NCI-H82 treated with DMSO at 0.1 percent for 48 hours (cell line): ENCODE measurements around the gene EIF4E1B.

Source experiments
- DNase-seq: peaks from one replicate; lab custom pipeline; 2025; ENCODE audit not compliant: unreplicated experiment; lab: John Stamatoyannopoulos, UW

EIF4E1B gene

DNA sequence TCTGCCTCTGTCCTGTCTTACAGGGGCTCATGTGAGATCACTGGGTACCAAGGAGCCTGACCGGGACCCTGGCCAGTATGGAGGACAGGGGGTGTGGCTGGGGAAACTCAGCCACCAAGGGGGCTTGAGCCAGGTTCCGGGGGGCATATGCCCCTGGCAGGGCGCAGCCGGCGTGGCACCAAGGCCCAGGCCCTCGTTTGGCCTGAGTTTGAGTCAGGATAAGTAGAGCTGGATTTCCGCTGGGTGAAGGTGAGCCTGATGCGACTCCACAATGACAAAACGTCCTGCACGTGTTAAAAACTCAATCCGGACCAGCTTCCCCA, 16.2 kb downstream of the EIF4E1B start:
- DNase-seq: no peak

DNA sequence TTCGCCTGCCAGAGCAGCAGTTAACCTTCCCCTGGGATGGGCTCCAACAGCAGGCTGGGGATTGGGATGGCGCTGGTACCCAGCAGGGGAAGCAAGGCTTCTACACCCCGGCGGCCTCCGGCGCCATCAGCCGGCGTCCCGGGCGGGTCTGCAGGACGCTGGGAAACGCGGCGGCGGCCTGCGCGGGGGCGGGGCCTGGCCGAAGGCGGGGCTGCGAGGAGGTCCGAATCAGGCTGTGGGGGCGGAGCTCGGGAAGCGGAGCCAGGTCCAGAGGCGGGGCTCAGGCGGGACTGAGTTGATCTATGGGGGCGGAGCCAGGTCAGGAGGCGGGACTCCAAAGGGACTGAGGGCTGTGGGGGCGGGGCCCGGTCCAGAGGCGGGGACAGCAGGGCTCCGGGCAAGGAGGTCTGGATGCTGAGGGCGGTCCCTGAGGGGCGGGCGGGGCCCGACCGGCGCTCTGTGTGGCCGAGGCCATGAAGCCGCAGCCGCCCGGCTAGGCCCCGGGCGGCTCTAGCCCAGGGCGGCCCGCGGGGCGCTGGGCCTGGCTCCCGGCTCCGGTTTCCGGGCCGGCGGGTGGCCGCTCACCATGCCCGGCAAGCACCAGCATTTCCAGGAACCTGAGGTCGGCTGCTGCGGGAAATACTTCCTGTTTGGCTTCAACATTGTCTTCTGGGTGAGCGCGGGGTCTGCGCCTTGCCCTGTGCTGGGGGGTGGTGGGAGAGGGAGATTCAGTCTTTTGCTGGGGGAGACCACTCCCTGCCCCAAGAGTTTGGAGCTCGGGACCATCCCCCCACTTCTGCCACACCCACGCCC, 16.8 kb downstream of the EIF4E1B start, which contains the start of gene TSPAN17:
Gene TSPAN17 (plus strand): TSS at position 455 of the 813 bp plus-strand sequence. CDS start 132 bp downstream, at position 587.
- DNase-seq: peak; percentile 89

DNA sequence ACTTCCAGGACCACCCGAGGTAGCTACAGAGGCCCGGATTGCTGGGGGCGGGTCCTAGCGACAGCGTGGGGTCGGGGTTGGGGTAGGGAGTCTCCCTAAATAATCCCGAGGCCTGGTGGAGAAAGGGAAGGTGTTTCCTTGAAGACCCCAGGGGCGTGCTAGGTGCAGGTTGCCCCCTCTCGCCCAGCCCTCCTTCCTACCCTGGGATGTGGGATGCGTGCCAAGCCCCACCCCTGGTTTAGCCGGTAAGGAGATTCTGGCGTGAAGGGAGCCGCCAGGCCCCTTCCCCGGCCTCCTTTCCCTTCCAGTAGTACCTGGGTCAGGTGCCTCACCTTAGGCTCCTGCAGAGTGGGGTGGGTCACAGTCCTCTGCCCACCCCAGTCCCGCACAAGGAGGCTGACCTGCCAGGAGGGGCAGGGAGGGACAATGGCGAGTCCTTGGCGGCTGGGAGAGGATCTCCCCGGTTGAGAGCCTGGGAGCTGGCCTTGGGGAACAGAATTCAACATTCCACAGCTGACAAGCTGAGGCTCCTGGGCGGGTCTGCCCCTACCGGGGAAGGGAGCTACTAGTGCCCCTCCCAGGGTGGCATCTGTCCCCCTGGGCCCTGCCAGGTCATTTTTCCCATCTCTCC, 17.5 kb downstream of the EIF4E1B start:
- DNase-seq: peak; percentile 11

DNA sequence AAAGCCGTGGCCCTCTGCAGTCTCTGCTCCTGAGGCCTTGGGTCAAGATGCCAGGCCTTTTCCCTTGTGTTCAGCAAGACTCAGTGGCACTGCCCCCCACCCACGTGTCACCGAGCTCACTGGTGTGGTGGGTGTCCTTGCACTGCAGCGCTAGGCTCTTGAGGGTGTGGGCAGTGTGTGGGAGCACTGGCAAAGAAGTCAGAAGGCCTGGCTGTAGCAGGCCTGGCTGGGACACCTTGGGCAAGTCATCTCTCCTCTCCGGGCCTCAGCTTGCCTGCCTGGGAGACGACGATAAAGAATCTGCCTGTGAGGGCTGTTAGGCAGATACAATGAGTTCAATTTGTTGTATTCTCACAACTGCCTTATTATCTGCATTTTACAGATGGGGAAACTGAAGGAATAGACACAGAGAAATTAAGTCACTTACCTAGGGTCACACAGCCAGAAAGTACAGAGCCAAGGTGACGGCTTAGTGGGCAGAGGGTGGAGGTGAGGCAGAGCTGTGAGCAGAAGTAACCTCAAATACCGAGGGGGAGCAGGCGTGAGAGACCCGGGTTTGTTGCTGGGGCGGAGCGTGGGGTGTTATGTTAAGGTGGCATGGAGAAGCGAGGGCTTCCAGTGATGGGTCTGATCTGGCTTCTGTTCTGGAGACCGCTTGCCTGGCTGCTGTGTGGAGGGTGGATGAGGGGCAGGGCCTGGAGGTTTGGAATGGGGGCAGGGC, 18.2 kb downstream of the EIF4E1B start:
- DNase-seq: no peak

DNA sequence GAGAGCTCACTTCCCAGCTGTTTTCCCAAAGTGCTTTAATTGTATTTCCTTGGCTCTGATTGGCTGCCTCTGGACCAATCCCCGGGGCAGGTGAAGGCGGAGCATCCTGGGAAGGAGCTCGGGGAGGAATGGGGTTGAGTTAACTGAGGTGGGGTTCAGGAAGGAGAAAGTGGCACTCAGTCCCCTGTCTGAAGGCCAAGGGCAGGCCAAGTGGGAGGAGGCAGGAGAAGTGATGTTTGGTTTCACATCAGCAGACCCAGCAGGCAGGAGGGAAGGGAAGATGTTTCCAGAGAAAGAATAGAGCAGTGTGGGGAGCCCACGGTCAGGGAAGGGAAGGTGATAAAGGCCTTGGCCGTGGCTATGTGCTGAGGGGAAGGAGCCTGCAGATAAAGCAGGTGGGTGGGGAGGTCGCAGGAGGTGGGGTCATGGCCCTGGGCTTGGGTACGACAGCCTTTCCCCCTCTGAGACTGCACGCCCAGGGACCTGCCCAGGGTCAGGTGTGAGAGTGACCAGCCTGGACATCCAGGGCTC, 19.9 kb downstream of the EIF4E1B start:
- DNase-seq: no peak

DNA sequence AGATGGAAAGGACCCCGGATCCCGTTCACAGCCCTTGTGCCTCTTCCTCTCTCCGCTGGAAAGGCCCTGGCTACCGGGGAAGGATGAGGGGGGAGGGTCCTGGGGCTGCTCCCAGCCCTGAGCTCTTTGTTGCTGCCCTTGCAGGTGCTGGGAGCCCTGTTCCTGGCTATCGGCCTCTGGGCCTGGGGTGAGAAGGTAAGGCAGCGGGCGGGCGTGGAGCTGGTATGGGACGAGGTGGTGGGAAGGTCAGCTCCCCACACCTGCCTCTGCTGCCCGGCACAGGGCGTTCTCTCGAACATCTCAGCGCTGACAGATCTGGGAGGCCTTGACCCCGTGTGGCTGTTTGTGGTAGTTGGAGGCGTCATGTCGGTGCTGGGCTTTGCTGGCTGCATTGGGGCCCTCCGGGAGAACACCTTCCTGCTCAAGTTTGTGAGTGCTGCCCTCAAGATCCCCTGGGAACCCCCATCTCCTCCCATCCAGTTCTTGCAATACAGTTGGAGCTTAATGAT, 21.1 kb downstream of the EIF4E1B start:
- no peak for DNase-seq

DNA sequence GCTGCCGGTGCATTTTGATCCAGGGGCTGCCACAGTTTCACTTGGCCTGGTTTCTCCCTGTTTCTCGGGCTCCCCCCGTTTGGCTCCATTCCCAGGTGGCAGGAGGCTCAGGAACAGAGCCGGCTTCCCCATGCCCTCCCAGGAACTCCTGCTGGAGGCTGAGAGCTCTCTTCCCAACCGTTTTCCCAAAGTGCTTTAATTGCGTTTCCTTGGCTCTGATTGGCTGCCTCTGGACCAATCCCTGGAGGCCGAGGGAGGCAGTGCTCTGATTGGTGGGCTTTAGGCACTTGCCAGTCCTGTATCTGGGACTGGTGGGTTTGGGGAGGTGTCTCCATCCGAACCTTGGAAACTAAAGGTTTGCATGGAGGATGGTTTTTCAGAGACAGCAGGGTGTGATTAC, 21.7 kb downstream of the EIF4E1B start:
- no peak for DNase-seq

DNA sequence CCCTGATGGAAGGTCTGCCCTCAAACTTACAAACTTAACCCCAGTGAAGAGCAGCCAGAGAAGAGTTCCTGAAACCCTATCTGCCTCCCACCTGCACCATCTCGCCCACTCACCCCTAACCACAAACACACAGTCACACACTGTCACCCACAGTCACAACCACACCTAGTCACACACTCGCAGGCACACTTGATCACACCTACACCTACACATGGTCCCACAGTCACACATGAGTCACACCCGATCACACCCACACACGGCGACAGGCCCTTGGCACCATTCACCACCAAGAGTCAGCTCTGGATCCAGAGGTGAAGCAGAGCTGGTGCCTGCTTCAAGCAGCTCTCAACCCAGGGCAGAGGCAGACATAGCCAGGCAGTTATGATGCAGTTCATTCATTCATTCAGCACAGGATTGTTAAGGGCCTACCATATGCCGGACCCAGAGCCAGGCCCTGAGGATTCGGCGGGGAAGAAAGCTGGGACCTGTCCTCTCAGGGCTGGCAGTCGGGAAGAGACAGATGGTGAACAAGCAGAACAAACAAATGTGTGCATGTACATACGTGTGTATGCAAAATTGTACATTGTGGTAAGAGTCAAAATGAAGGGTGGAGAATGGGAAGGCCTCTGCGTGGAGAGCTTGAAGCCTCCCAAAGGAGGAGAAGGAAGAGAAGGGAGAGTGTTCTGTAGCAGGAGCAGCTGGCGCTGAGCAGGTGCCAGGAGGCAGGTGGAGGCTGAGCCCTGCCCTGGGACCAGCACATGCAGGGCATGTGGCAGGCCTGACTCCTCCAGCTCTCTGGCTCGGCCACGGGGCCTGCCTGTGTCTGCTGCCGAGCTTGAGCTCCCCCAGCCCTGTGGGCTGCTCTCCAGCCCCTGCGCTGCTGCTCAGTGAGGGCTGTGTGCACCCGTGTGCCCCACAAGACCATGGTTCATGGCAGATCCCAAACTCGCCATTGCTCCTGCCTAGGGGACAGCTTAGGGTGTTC, 23.2 kb downstream of the EIF4E1B start:
- no peak for DNase-seq

DNA sequence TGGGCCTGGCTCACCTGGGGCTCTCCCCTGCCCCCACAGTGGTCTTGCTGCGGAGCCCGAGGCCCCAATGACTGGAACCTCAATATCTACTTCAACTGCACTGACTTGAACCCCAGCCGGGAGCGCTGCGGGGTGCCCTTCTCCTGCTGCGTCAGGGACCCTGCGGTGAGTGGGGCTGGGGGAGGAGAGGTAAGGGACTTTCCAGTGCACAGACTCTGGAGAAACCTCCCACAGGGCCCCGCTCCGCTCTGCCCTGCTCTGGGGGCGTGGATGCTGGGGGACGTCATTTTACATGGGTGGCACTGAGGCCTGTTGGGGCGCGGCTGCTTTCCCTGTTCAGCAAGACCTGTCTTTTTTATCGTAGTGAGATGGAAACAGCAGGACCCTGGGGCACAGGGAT, 24.4 kb downstream of the EIF4E1B start:
- DNase-seq: no peak

DNA sequence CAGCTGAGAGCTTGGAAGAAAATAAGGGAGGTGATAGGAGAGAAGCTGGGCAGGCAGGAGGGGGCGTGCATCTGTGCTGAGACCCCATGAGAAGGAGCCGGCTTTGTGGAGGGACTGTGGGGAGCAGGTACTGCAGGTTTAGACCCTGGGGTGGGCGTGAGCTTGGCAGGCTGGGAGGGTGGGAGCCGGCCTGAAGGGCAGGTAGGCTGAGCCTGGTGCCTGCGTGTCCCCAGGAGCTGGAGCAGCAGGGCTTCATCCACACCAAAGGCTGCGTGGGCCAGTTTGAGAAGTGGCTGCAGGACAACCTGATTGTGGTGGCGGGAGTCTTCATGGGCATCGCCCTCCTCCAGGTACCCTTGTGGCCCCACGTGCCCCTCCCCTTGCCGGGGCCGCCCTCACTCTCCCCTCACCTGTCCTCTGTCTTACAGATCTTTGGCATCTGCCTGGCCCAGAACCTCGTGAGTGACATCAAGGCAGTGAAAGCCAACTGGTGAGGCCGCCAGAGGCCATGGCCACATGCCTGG, 26.1 kb downstream of the EIF4E1B start:
- no peak for DNase-seq

DNA sequence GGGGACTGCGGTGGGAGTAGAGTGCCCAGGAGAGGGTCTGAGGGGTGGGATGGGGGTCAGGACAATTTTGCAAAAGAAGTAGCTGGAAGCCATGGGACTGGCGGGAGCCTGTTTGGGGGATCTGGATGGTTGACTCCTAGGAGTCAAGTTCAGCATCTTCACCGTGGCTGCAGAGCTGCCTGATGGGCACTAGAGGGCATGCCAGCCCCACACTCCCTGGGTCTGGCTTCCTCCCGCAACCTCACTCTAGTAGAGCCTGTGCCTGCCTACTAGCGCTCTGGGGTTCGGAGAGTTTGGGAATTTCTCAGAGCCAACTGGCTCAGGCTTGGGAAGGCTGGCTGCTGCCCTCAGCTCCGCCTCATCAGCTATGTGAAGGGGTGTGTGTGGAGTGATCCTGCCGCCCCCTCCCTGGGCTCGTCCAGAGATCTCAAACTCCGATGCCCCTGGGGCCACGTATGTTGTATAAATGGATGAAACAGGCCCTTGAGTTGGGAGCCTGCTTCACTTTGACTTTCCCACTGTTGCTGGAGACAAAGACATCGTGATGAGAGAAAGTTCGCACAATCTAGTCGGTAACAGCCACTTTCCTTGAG, 27.6 kb downstream of the EIF4E1B start:
- DNase-seq: no peak

DNA sequence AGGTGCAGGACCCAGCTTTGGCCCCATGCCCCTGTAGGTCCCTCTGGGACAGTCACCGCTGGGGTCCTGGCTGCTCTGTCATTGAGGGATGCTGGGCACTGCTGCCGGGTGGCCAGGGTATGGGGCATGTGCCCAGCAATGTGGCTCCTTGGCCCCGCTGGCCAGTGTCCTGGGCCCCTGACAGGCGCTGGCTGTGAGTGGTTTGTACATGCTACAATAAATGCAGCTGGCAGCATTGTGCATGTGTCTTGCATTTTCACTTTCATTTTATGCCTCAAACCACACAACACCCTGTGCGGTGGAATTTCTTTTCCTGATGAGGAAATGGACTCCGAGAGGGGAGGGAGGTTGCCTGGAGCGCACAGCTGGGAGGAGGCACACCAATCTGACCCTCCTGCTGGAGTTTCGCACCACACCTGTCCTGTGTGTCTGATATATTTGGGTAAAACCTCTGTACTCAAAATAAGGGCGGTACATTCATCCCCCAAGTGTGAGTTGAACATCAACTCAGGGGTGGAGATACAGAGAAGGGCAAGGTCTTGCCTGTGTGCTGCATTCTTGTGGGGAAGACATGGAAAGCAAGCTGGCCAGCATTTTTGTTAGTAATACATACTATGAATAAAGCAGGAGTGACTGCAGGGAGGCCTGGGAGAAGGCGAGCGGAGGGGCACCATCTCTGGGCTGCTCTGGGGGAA, 28.5 kb downstream of the EIF4E1B start:
- DNase-seq: no peak

DNA sequence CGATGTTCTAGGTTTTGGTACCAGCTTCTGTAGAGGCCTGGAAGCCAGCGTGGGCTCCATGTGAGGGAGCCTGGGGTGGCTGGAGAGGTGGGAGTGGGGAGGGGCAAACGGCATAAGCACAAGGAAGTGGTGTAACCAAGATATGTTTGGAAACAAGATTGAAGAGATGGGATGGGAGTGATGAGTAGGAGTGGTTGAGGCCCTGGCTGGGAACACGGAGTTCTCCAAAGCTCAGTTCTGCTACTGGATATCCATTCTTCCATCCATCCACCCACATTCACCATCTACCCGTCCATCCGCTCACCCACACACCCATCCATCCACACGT, 29.0 kb downstream of the EIF4E1B start:
- DNase-seq: no peak

DNA sequence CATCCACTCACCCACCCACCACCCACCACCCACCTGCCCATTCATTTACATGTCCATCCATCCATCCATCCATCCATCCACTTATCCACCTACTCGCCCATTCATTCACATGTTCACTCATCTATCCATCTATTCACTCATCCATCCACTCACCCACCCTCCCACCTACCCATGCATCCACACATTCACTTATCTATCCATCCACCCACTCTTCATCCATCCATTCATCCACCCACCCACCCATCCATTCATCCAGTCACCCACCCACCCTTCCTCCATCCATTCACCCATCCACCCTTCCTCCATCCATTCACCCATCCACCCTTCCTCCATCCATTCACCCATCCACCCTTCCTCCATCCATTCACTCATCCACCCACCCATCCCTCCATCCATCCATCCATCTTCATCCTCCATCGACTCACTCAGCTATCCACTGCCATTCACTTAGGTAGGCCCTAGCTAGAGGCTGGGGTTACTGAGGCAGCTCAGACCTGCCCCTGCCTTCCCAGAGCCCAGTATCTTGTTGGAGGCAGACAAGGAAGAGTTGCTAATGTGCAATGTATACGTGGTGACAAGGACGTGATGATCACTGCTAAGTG, 29.5 kb downstream of the EIF4E1B start:
- no peak for DNase-seq

DNA sequence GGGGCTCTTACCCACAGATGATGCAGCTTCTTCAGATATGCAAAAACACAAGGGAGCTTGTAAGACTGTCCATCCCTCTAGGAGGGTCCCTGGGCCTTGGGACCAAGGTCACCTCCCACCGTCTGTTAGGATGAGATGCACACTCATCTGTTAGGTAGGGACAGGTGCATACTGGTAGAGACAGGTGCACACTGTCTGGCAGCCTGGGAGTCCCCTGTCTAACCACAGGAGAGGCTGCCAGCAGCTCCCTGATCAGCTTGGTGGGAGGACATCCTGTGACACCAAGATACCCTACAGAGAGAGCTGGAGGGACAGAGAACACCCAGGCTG, 30.0 kb downstream of the EIF4E1B start:
- DNase-seq: no peak

DNA sequence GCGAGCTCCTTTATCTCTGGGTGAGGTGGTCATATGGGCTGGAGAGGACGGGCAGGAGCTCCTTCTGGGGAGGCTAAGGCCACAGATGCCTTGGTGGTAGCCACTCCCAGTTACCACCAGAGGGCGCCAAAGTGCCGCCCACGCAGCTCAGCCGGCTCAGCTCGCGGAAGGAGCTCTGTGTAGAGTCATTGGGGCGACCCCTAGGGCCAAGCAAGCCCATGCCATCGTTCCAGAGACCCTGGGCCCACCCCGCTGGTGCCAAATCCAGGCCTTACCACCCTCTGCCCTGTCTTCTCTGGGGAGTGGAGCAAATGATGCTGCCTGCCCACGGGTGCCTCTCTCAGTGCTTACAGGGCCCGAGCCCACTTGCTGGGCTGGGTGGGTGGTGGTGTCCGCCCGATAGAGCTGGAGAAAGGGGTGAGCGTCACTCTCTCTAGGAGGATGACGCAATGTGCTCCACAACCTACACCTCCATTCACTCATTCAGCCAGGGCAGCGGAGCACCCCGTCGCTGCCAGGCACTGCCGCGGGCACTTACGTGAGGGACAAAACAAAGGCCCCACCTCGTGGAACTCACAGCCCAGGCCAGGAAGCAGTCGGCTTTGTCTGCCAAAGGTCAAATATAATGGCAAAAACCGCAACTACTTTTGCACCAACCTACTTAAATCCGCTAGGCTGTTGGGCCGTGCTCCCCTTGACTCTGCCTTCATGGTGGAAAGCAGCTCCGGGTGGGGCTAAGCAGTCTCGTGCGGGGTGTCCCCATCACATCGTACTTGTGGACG, 30.6 kb downstream of the EIF4E1B start:
- DNase-seq: peak; percentile 35

DNA sequence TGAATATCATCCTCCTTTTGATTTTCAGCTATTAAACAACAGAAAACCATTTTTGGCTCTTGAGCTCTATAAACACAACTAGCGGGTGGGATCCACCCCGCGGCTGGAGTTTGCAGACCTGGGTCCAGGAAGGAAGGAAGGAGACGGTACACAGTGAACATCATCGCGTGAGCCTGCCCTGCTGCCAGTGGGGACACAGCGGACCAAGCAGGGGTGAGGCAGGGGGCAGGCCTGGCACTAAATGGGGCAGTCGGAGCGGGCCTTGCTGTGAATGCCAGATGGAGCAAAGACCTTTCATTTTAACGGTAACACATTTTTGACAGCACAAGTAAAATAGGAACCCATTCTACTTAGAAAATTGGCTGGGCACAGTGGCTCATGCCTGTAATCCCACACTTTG, 31.2 kb downstream of the EIF4E1B start:
- DNase-seq: no peak
